CD14-positive monocyte (primary cell): ENCODE data around the gene IFITM10. TPM values are rescaled to one million over a fixed set of nuclear protein-coding genes. Genes with fewer than 3 reads are reported as not detected.
A peak's percentile ranks its signal among the peaks of the same experiment; 100 is the strongest.

ENCODE experiments used
- DNase-seq, 3 donors: peaks; one replicate each; pipeline ENCODE4 v3.0.0-alpha.2; 2011 to 2022
- H2AFZ ChIP-seq: 2 replicates; pipeline ENCODE4 v1.6.0; 2012; ENCODE audit warnings: mild to moderate bottlenecking, low read depth, low read length, inconsistent platforms; ENCODE audit not compliant: insufficient read depth, poor library complexity, severe bottlenecking
- H3K27ac ChIP-seq, 2 donors: 1 replicate in 1 of 2; 2 replicates in 1 of 2; pipeline ENCODE4 v1.5.1; 2012 to 2013; ENCODE audit warnings: low read length in 2 of 2, control low read depth in 1 of 2, inconsistent platforms in 1 of 2, low read depth in 1 of 2, mild to moderate bottlenecking in 1 of 2
- H3K27me3 ChIP-seq, 2 donors: one replicate each; pipeline versions ENCODE4 v1.6.0 to v1.6.1; 2011 to 2013; ENCODE audit warnings: low read length in 2 of 2; ENCODE audit not compliant: control insufficient read depth in 2 of 2, insufficient read depth in 2 of 2
- H3K36me3 ChIP-seq, 2 donors: replicated peaks in 1 of 2; 1 replicate in 1 of 2; 2 replicates in 1 of 2; pipeline versions ENCODE4 v1.5.1 to v1.6.1; 2012 to 2013; ENCODE audit warnings: low read length in 2 of 2, control low read depth in 1 of 2, inconsistent platforms in 1 of 2, mild to moderate bottlenecking in 1 of 2; ENCODE audit not compliant: insufficient read depth in 2 of 2, control insufficient read depth in 1 of 2
- H3K4me1 ChIP-seq, 2 donors: 1 replicate in 1 of 2; 2 replicates in 1 of 2; pipeline versions ENCODE4 v1.5.1 to v1.6.1; 2012 to 2013; ENCODE audit warnings: low read length in 2 of 2, control low read depth in 1 of 2, inconsistent platforms in 1 of 2, mild to moderate bottlenecking in 1 of 2, moderate library complexity in 1 of 2; ENCODE audit not compliant: insufficient read depth in 2 of 2, control insufficient read depth in 1 of 2
- H3K4me2 ChIP-seq: replicated peaks from 2 replicates; pipeline ENCODE3; 2012; ENCODE audit warnings: low read length, moderate library complexity, mild to moderate bottlenecking; ENCODE audit not compliant: poor library complexity, severe bottlenecking; ENCODE audit errors: extremely low read depth
- H3K4me3 ChIP-seq, 3 experiments: fragments of 200-600 bp in 1 of 3; sonication (generic) in 1 of 3; replicated peaks in 1 of 3; 1 replicate in 2 of 3; 2 replicates in 1 of 3; pipeline ENCODE4 v1.5.1; 2011 to 2013; ENCODE audit warnings: low read length in 3 of 3, mild to moderate bottlenecking in 3 of 3, control low read depth in 2 of 3, low read depth in 2 of 3, inconsistent platforms in 1 of 3, moderate library complexity in 1 of 3
- H3K79me2 ChIP-seq: 2 replicates; pipeline ENCODE4 v1.6.0; 2012; ENCODE audit warnings: mild to moderate bottlenecking, control low read depth, inconsistent platforms, low read length, moderate library complexity; ENCODE audit not compliant: insufficient read depth
- H3K9ac ChIP-seq: 2 replicates; pipeline ENCODE4 v1.6.0; 2017; ENCODE audit warnings: low read length, mild to moderate bottlenecking; ENCODE audit not compliant: insufficient read depth, poor library complexity, severe bottlenecking
- H3K9me3 ChIP-seq, 2 donors: replicated peaks in 1 of 2; 1 replicate in 1 of 2; 2 replicates in 1 of 2; pipeline versions ENCODE4 v1.5.1 to v1.6.1; 2012 to 2013; ENCODE audit warnings: low read length in 2 of 2, control low read depth in 1 of 2; ENCODE audit not compliant: control insufficient read depth in 1 of 2, insufficient read depth in 1 of 2
- H4K20me1 ChIP-seq: 2 replicates; pipeline ENCODE4 v1.6.0; 2012; ENCODE audit warnings: mild to moderate bottlenecking, low read length, control low read depth, moderate library complexity; ENCODE audit not compliant: insufficient read depth
- H3K27ac Mint-ChIP-seq, 7 donors: one replicate each; pipeline ENCODE4 v1.8.0; 2020; ENCODE audit warnings: mild to moderate bottlenecking in 7 of 7, mixed read lengths in 7 of 7, moderate library complexity in 6 of 7, inconsistent platforms in 2 of 7
- H3K27me3 Mint-ChIP-seq, 3 donors: one replicate each; pipeline ENCODE4 v1.8.0; 2021 to 2022; ENCODE audit warnings: low read depth in 3 of 3, mild to moderate bottlenecking in 3 of 3, mixed read lengths in 3 of 3, moderate library complexity in 3 of 3, inconsistent platforms in 1 of 3
- H3K36me3 Mint-ChIP-seq, 2 donors: one replicate each; pipeline ENCODE4 v1.8.0; 2020; ENCODE audit warnings: mixed read lengths in 2 of 2, inconsistent platforms in 1 of 2, mild to moderate bottlenecking in 1 of 2
- H3K4me1 Mint-ChIP-seq: one replicate; pipeline ENCODE4 v1.8.0; 2020; ENCODE audit warnings: mild to moderate bottlenecking, mixed read lengths
- H3K4me3 Mint-ChIP-seq, 2 donors: one replicate each; pipeline ENCODE4 v1.8.0; 2020; ENCODE audit warnings: mild to moderate bottlenecking in 2 of 2, mixed read lengths in 2 of 2, moderate library complexity in 1 of 2
- H3K9me3 Mint-ChIP-seq, 7 donors: one replicate each; pipeline ENCODE4 v1.8.0; 2020 to 2022; ENCODE audit warnings: mixed read lengths in 7 of 7, mild to moderate bottlenecking in 6 of 7, moderate library complexity in 6 of 7, inconsistent platforms in 2 of 7
- CTCF ChIP-seq: fragments of 200-600 bp; IDR thresholded peaks from one replicate; pipeline ENCODE4 v1.8.0; 2022; ENCODE audit warnings: antibody characterized with exemption, mild to moderate bottlenecking
- WGBS: methylation state at CpG from one replicate; pipeline ENCODE4 v1.1.5; 2013; ENCODE audit warnings: missing lambda C conversion rate; ENCODE audit not compliant: insufficient coverage; 5-methylcytosine and 5-hydroxymethylcytosine counted together
- intact Hi-C, 2 donors: fragments of 100-400 bp; cut with micrococcal nuclease; formaldehyde crosslinking; loops; one replicate each; pipeline versions ENCODE4 v1.15.0 to v1.15.1; 2023
- polyA plus RNA-seq, 3 donors: library from polyadenylated mRNA; depleted of rRNA in 1 of 3; unstranded in 2 of 3; stranded (reverse) in 1 of 3; fragments of 300-500 nt in 2 of 3; fragments of >200 nt in 1 of 3; fragmentation: Illumina TruSeq in 2 of 3; gene quantifications; 1 replicate in 2 of 3; 2 replicates in 1 of 3; pipeline ENCODE4 v1.2.3, GENCODE V29; 2012 to 2021

The IFITM10 gene
- polyA plus RNA-seq, 3 donors: 2.4 TPM; not detected in 2

- intact Hi-C loops: loop anchor here in 1 of 2 donors (5.0 kb wide), 1 partner anchor 38 kb away; no protein-coding TSS in a partner anchor
- H3K36me3 ChIP-seq: peaks cover 29 to 31% of the 10 kb centered on the region in 2 donors
- H3K9me3 Mint-ChIP-seq: peaks cover 0 to 9% (median 3%) of the 10 kb centered on the region in 7 donors
- no peak for DNase-seq
- H3K9ac ChIP-seq: no peak overlapping the region
- H3K27ac Mint-ChIP-seq: peak overlapping the region in 4 of 7 donors; percentile 10 to 51 (median 17)
- H3K79me2 ChIP-seq: peaks cover under 1% of the 10 kb centered on the region
- H3K4me3 ChIP-seq: peak overlapping the region in 1 of 3 experiments; percentile 20
- H3K4me1 Mint-ChIP-seq: peaks cover 50% of the 10 kb centered on the region
- no peak overlapping the region for H3K27ac ChIP-seq
- H3K36me3 Mint-ChIP-seq: peaks cover 27 to 37% of the 10 kb centered on the region in 2 donors
- H3K27me3 ChIP-seq: peaks cover 7 to 33% of the 10 kb centered on the region in 2 donors
- no peaks in the 10 kb centered on the region for H3K9me3 ChIP-seq
- H3K4me2 ChIP-seq: peak overlapping the region; percentile 15
- TF ChIP-seq CTCF: no peak
- H3K27me3 Mint-ChIP-seq: peaks cover 29 to 49% (median 43%) of the 10 kb centered on the region in 3 donors
- peaks cover 35 to 82% of the 10 kb centered on the region in 2 donors for H3K4me1 ChIP-seq
- H2AFZ ChIP-seq: no peak overlapping the region
- peak overlapping the region; percentile 62 to 81 for H3K4me3 Mint-ChIP-seq
- peaks cover 81% of the 10 kb centered on the region for H4K20me1 ChIP-seq
- WGBS: 50% methylated on average over 25 of the region's 25 CpGs
Observed at GRCh38 chr11:1749395-1750351, 722 bp downstream of the IFITM10 start.

GRCh38 chr11:1748636-1749394, 1.6 kb downstream of the IFITM10 start:
- no peak overlapping the region for H3K27ac ChIP-seq
- H4K20me1 ChIP-seq: peaks cover 72% of the 10 kb centered on the region
- peak overlapping the region; percentile 15 for H3K4me2 ChIP-seq
- H3K9me3 Mint-ChIP-seq: peaks cover 0 to 9% (median 3%) of the 10 kb centered on the region in 7 donors
- TF ChIP-seq CTCF: no peak
- peaks cover 7 to 39% of the 10 kb centered on the region in 2 donors for H3K27me3 ChIP-seq
- H3K4me1 Mint-ChIP-seq: peaks cover 49% of the 10 kb centered on the region
- peak overlapping the region in 1 of 3 experiments; percentile 10 for H3K4me3 ChIP-seq
- intact Hi-C loops: loop anchor here in 1 of 2 donors (5.0 kb wide), 1 partner anchor 38 kb away; no protein-coding TSS in a partner anchor
- peak overlapping the region; percentile 45 to 68 for H3K4me3 Mint-ChIP-seq
- H3K27me3 Mint-ChIP-seq: peaks cover 29 to 51% (median 44%) of the 10 kb centered on the region in 3 donors
- WGBS: 2% methylated on average over 82 of the region's 84 CpGs
- no peaks in the 10 kb centered on the region for H3K9me3 ChIP-seq
- no peaks in the 10 kb centered on the region for H3K79me2 ChIP-seq
- peaks cover 21 to 22% of the 10 kb centered on the region in 2 donors for H3K36me3 ChIP-seq
- H3K4me1 ChIP-seq: peaks cover 34 to 80% of the 10 kb centered on the region in 2 donors
- H3K9ac ChIP-seq: no peak overlapping the region
- H3K27ac Mint-ChIP-seq: no peak overlapping the region
- peaks cover 23 to 30% of the 10 kb centered on the region in 2 donors for H3K36me3 Mint-ChIP-seq
- peak in 2 of 3 donors; percentile 33 to 35 for DNase-seq
- no peak overlapping the region for H2AFZ ChIP-seq
